ENCODE results near the gene ANK3. TPM values are rescaled to one million over a fixed set of nuclear protein-coding genes. Genes with fewer than 3 reads are reported as not detected.

The ANK3 gene
- total and polyA plus RNA-seq, 2 donors from 2014 or later: 38.2 to 214 TPM

- H3K9me3 ChIP-seq (ENCODE audit: control insufficient read depth in 2 of 3, insufficient read depth in 1 of 3, low read length in 3 of 3): no peaks in the 10 kb centered on the region
- intact Hi-C loops (cut with DNase I): no loop called here
- peaks cover 0 to 5% (median 0%) of the 10 kb centered on the region in 3 donors for H3K4me1 ChIP-seq (ENCODE audit: control insufficient read depth in 2 of 3, insufficient read depth in 2 of 3, low read depth in 1 of 3, low read length in 3 of 3)
- DNase-seq: no peak
- H3K27me3 ChIP-seq (ENCODE audit: control insufficient read depth, insufficient read depth, low read length): no peaks in the 10 kb centered on the region
- no peak overlapping the region for H3K4me3 ChIP-seq (ENCODE audit: low read length in 3 of 3)
- H3K36me3 ChIP-seq (ENCODE audit: control insufficient read depth in 2 of 3, insufficient read depth in 3 of 3, low read length in 3 of 3): no peaks in the 10 kb centered on the region
- no peak for FAIRE-seq
- H3K27ac ChIP-seq (ENCODE audit: low read depth in 2 of 2, low read length in 2 of 2): no peak overlapping the region
- no peak overlapping the region for H3K9ac ChIP-seq (ENCODE audit: low read length in 3 of 3)
- no peak for TF ChIP-seq CTCF (IDR thresholded peaks at IDR 0.05; ENCODE audit: borderline replicate concordance, extremely low read depth, insufficient read depth)
Observed at GRCh38 chr10:60382946-60383681, 6.6 kb downstream of the ANK3 start.

DNA sequence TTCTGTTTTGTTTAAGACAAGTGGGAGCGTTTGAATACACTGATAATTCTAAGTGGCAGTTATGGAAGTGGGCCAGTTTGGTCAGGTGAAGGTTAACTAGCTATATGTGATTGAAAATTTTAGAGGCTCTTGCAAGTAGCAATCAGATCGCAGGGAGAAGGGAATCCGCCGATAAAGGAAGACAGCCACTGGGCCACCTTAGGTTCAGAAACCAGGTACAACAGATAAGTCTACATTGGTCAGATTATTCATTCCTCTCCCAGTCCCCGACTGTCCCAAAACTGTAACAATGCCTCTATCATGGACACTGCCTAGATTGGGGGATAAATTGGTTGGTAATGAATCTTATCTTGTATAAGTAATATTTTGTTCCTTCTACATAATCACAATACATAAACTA is 8.9 kb downstream of the ANK3 start:
- FAIRE-seq: no peak
- intact Hi-C loops (cut with DNase I): no loop called here

GRCh38 chr10:60377955-60378354 is 11.7 kb downstream of the ANK3 start:
- DNase-seq: no peak
- Histone ChIP-seq H3K27me3 (ENCODE audit: control insufficient read depth, insufficient read depth, low read length) (no peaks in the 10 kb centered on the region), H3K36me3 (ENCODE audit: control insufficient read depth in 2 of 3, insufficient read depth in 3 of 3, low read length in 3 of 3) (no peaks in the 10 kb centered on the region), H3K4me3 (ENCODE audit: low read length in 3 of 3) (no peak overlapping the region), H3K9ac (ENCODE audit: low read length in 3 of 3) (no peak overlapping the region), H3K9me3 (ENCODE audit: control insufficient read depth in 2 of 3, insufficient read depth in 1 of 3, low read length in 3 of 3) (no peaks in the 10 kb centered on the region), H3K27ac (ENCODE audit: low read depth in 2 of 2, low read length in 2 of 2) (no peak overlapping the region), H3K4me1 (ENCODE audit: control insufficient read depth in 2 of 3, insufficient read depth in 2 of 3, low read depth in 1 of 3, low read length in 3 of 3) (peaks cover 0 to 3% (median 0%) of the 10 kb centered on the region in 3 donors)
- FAIRE-seq: no peak
- no peak for TF ChIP-seq CTCF (IDR thresholded peaks at IDR 0.05; ENCODE audit: borderline replicate concordance, extremely low read depth, insufficient read depth)
- intact Hi-C loops (cut with DNase I): no loop called here

More for the DNA sequence above, 8.9 kb downstream of the ANK3 start:
- H3K36me3 ChIP-seq (ENCODE audit: control insufficient read depth in 2 of 3, insufficient read depth in 3 of 3, low read length in 3 of 3): no peaks in the 10 kb centered on the region
- no peak overlapping the region for H3K4me3 ChIP-seq (ENCODE audit: low read length in 3 of 3)
- TF ChIP-seq CTCF (IDR thresholded peaks at IDR 0.05; ENCODE audit: borderline replicate concordance, extremely low read depth, insufficient read depth): no peak
- H3K27ac ChIP-seq (ENCODE audit: low read depth in 2 of 2, low read length in 2 of 2): no peak overlapping the region
- no peaks in the 10 kb centered on the region for H3K27me3 ChIP-seq (ENCODE audit: control insufficient read depth, insufficient read depth, low read length)
- no peak overlapping the region for H3K9ac ChIP-seq (ENCODE audit: low read length in 3 of 3)
- DNase-seq: no peak
- H3K9me3 ChIP-seq (ENCODE audit: control insufficient read depth in 2 of 3, insufficient read depth in 1 of 3, low read length in 3 of 3): no peaks in the 10 kb centered on the region
- H3K4me1 ChIP-seq (ENCODE audit: control insufficient read depth in 2 of 3, insufficient read depth in 2 of 3, low read depth in 1 of 3, low read length in 3 of 3): peaks cover 0 to 3% (median 3%) of the 10 kb centered on the region in 3 donors

DNA sequence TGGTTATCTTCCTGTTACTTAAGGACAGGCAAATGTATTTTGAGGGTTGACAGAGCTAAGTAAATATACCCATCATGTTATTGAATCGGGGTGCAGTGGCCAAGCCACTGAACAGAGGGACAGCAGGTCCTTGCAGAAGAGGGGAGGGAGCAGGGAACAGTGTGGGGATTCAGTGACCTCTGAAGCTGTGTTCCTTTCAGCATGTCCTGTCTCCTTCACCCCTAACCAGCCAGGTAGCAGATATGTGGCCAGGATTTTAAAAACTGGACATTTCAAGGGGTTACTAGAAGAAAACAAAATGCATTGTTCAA is 12.7 kb downstream of the ANK3 start:
- TF ChIP-seq CTCF (IDR thresholded peaks at IDR 0.05; ENCODE audit: borderline replicate concordance, extremely low read depth, insufficient read depth): no peak
- DNase-seq (no peak), FAIRE-seq (no peak)
- Histone ChIP-seq H3K9me3 (ENCODE audit: control insufficient read depth in 2 of 3, insufficient read depth in 1 of 3, low read length in 3 of 3) (no peaks in the 10 kb centered on the region), H3K4me1 (ENCODE audit: control insufficient read depth in 2 of 3, insufficient read depth in 2 of 3, low read depth in 1 of 3, low read length in 3 of 3) (peaks cover 0 to 3% (median 0%) of the 10 kb centered on the region in 3 donors), H3K27me3 (ENCODE audit: control insufficient read depth, insufficient read depth, low read length) (no peaks in the 10 kb centered on the region), H3K9ac (ENCODE audit: low read length in 3 of 3) (no peak overlapping the region), H3K27ac (ENCODE audit: low read depth in 2 of 2, low read length in 2 of 2) (no peak overlapping the region), H3K4me3 (ENCODE audit: low read length in 3 of 3) (no peak overlapping the region), H3K36me3 (ENCODE audit: control insufficient read depth in 2 of 3, insufficient read depth in 3 of 3, low read length in 3 of 3) (no peaks in the 10 kb centered on the region)
- intact Hi-C loops (cut with DNase I): no loop called here

Data from kidney (tissue), 14 donors.